AG04450 (cell line): Measurements from ENCODE around the gene TFB2M. TPM values are rescaled to one million over a fixed set of nuclear protein-coding genes. Genes with fewer than 3 reads are reported as not detected.
A peak's percentile ranks its signal among the peaks of the same experiment; 100 is the strongest.
"Not testable (repeated sequence)": the region's sequence is repeated elsewhere in the genome, so short reads cannot be mapped to it uniquely, and the experiment has no call there.

Experiments used
- CTCF ChIA-PET: fragments of 300-600, 350-600 bp; formaldehyde crosslinking; extraction: SDS; loops from one replicate; lab custom pipeline; 2022; ENCODE audit warnings: antibody characterized with exemption, inconsistent platforms; lab: Charles Lee
- POLR2A ChIA-PET: fragments of 350-600 bp; formaldehyde crosslinking; extraction: SDS; loops from one replicate; lab custom pipeline; 2021; ENCODE audit warnings: antibody characterized with exemption, inconsistent platforms; lab: Yijun Ruan, JAX
- DNase-seq: peaks from one replicate; pipeline ENCODE4 v3.0.0-alpha.2; 2011; ENCODE audit warnings: low read depth, low spot score
- H3K27ac ChIP-seq: one replicate; pipeline ENCODE4 v1.5.1; 2012; ENCODE audit warnings: low read depth, low read length, control low read depth
- H3K27me3 ChIP-seq: one replicate; pipeline ENCODE4 v1.6.0; 2012; ENCODE audit warnings: low read length; ENCODE audit not compliant: control insufficient read depth, insufficient read depth
- H3K4me3 ChIP-seq: 2 replicates; pipeline ENCODE4 v1.5.1; 2011; ENCODE audit warnings: mild to moderate bottlenecking, low read depth, low read length, control low read depth
- H3K9me3 ChIP-seq: 2 replicates; pipeline ENCODE4 v1.5.1; 2012; ENCODE audit warnings: low read length; ENCODE audit not compliant: control insufficient read depth, insufficient read depth
- polyA plus RNA-seq: library from polyadenylated mRNA; depleted of rRNA; stranded (reverse); fragments of >200 nt; gene quantifications from 2 replicates; pipeline ENCODE4 v1.2.3, GENCODE V29; 2011
- TF ChIP-seq, protein P1 (sequence below): IDR thresholded peaks from 2 replicates; pipeline ENCODE4 v1.5.1; 2011; ENCODE audit warnings: low read depth, low read length, control low read depth, inconsistent platforms

Gene TFB2M
- polyA plus RNA-seq, 1 experiment, result 23.2 TPM

DNA sequence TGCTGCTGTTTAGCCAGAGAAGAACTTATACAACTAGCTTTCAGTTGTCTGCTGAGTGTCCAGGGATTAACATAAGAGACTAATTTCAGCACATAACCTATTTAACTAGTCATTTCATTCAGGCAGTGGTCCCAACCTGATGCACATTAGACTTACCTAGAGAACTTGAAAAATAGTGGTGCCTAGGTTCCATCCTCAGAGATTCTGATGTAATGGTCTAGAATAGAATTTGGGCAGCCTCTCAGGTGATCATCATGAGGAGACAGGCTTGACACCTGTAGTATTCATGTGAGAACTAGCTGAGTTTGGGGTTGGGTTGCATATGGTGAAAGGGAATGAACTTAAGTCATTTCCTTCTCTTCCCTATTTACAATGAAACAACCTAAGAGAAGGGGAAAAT is 25.0 kb upstream of the TFB2M start:
- CTCF ChIA-PET, result no interaction called here
- POLR2A ChIA-PET, result no interaction called here
- Histone ChIP-seq H3K27ac (no peak overlapping the region), H3K4me3 (no peak overlapping the region), H3K9me3 (peaks cover 4% of the 10 kb centered on the region), H3K27me3 (no peaks in the 10 kb centered on the region)
- TF ChIP-seq, protein P1, sequence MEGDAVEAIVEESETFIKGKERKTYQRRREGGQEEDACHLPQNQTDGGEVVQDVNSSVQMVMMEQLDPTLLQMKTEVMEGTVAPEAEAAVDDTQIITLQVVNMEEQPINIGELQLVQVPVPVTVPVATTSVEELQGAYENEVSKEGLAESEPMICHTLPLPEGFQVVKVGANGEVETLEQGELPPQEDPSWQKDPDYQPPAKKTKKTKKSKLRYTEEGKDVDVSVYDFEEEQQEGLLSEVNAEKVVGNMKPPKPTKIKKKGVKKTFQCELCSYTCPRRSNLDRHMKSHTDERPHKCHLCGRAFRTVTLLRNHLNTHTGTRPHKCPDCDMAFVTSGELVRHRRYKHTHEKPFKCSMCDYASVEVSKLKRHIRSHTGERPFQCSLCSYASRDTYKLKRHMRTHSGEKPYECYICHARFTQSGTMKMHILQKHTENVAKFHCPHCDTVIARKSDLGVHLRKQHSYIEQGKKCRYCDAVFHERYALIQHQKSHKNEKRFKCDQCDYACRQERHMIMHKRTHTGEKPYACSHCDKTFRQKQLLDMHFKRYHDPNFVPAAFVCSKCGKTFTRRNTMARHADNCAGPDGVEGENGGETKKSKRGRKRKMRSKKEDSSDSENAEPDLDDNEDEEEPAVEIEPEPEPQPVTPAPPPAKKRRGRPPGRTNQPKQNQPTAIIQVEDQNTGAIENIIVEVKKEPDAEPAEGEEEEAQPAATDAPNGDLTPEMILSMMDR, result no peak
- DNase-seq, result no peak

DNA sequence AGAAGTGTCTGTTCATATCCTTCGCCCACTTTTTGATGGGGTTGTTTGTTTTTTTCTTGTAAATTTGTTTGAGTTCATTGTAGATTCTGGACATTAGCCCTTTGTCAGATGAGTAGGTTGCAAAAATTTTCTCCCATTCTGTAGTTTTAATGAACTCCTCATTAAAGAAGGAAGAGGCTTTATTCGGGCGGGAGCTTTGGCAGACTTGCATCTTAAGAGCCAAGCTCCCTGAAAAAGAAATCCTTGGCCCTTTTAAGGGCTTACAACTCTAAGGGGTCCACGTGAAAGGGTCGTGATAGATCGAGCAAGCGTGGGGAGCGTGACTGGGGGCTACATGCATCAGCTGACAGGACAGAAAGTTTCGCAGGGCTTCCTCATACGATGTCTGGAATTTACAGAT is 23.9 kb upstream of the TFB2M start:
- CTCF ChIA-PET, DNase-seq, POLR2A ChIA-PET, H3K9me3 ChIP-seq, H3K27ac ChIP-seq, H3K4me3 ChIP-seq, H3K27me3 ChIP-seq: not testable (repeated sequence)

DNA sequence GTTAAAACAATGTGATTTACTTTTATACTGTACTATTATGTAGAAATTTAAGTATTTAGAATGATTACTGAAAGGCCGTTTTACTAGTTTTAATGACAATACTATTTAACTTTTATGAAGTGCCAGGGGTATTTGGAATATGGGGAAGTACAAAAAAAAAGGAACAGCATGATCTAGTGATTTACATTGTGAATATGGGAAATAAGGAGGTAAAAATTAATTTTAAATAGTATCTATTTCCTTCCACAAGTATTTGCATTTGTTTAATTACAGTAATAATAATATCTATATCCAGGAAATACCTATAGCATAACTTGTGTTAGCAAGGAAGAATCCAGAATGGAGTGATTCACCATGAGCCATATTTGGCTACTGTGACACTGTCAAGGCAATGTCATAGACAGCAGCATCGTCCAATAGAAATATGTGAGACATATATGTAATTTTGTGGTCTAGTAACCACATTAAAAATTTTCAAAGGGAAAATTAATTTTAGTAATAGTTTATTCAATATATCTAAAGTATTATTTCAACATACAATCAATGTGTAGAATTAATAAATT is 22.2 kb upstream of the TFB2M start:
- no peak for DNase-seq
- ChIA-PET POLR2A (no interaction called here), CTCF (no interaction called here)
- Histone ChIP-seq H3K4me3 (no peak overlapping the region), H3K27ac (no peak overlapping the region), H3K9me3 (peaks cover 4% of the 10 kb centered on the region), H3K27me3 (no peaks in the 10 kb centered on the region)
- TF ChIP-seq, protein P1, result no peak

DNA sequence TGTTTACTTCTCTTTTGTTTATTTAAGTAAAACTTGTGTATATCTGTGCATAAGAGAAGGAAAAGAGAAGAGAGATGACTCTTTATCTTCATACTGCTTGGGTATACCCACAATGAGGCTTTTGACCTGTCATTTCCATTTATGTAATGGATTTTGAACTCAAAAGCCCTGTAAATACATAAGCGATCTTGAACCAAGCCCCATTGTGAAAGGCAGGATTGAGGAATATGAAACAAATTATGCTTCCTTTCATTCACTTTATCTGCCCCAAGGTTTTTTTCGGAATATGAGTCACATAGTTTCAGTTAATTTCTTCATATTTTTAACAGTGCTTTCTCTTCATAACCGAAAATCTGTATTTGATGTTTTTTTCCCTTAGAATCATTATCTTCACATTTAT is 21.5 kb upstream of the TFB2M start:
- CTCF ChIA-PET, result interaction anchor here (1.5 kb wide), 1 partner anchor 102 kb away, joined by 4 read pairs; no protein-coding TSS in a partner anchor
- H3K27ac ChIP-seq, result no peak overlapping the region
- TF ChIP-seq, protein P1, result no peak
- H3K27me3 ChIP-seq, result no peaks in the 10 kb centered on the region
- no peak for DNase-seq
- POLR2A ChIA-PET, result no interaction called here
- H3K4me3 ChIP-seq, result no peak overlapping the region
- peaks cover 4% of the 10 kb centered on the region for H3K9me3 ChIP-seq

DNA sequence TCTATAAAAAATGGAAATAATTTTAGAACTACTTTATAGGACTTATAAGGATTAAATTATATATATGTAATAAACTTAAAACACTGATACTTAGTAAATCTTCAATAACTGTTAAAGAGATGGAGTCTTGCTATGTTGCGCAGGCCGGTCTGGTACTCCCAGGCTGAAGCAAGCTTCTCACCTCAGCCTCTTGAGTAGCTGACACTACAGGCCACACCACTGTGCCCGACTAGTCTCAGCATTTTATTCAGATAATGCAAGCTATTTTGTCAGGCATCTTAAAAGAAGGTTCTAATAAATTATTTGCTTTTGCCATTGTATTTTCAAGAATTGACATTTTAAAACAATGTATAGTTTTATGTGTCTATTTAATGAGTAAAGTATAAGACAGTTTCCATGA is 21.0 kb upstream of the TFB2M start:
- no peak overlapping the region for H3K4me3 ChIP-seq

More for the DNA sequence above, 21.0 kb upstream of the TFB2M start:
- ChIA-PET POLR2A (no interaction called here), CTCF (interaction anchor here (0.6 to 1.5 kb wide), 2 partner anchors 89 to 102 kb away, joined by 3 to 4 read pairs; no protein-coding TSS in a partner anchor)
- H3K27me3 ChIP-seq, result no peaks in the 10 kb centered on the region
- H3K27ac ChIP-seq, result peak overlapping the region; percentile 42
- H3K9me3 ChIP-seq, result peaks cover 4% of the 10 kb centered on the region
- TF ChIP-seq, protein P1, result no peak
- no peak for DNase-seq
